Neural cell (in vitro differentiated cells): Measurements from ENCODE around the gene PPP6R1. TPM values are rescaled to one million over a fixed set of nuclear protein-coding genes. Genes with fewer than 3 reads are reported as not detected.

Source experiments
- H2AFZ ChIP-seq: fragments of 200-600, 300-800 bp; sonication (generic), shearing (Covaris generic); 2 replicates; pipeline ENCODE4 v1.6.0; 2014; ENCODE audit warnings: low read depth, mild to moderate bottlenecking, antibody characterized with exemption, low read length, moderate library complexity
- H3F3A ChIP-seq: fragments of 200-600 bp; shearing (Covaris generic); 2 replicates; pipeline ENCODE4 v1.6.1; 2016; ENCODE audit warnings: mild to moderate bottlenecking, moderate library complexity, mixed read lengths, antibody characterized with exemption, low read length; ENCODE audit not compliant: insufficient read depth, poor library complexity, severe bottlenecking
- H3K27ac ChIP-seq: fragments of 200-600, 300-800 bp; sonication (generic), shearing (Covaris generic); 2 replicates; pipeline ENCODE4 v1.5.1; 2014; ENCODE audit warnings: mild to moderate bottlenecking, low read length, moderate library complexity
- H3K27me3 ChIP-seq: fragments of 300-800, 200-600 bp; sonication (generic), shearing (Covaris generic); 2 replicates; pipeline ENCODE4 v1.6.0; 2014; ENCODE audit warnings: mild to moderate bottlenecking, low read depth, low read length, moderate library complexity; ENCODE audit not compliant: insufficient read depth
- H3K36me3 ChIP-seq: fragments of 300-800, 200-600 bp; sonication (generic), shearing (Covaris generic); 2 replicates; pipeline ENCODE4 v1.5.1; 2014; ENCODE audit warnings: mild to moderate bottlenecking, antibody characterized with exemption, low read length, moderate library complexity; ENCODE audit not compliant: insufficient read depth
- H3K4me2 ChIP-seq: fragments of 300-800, 200-600 bp; sonication (generic), shearing (Covaris generic); 2 replicates; pipeline ENCODE4 v1.6.0; 2014; ENCODE audit warnings: mild to moderate bottlenecking, low read length
- H3K4me3 ChIP-seq: fragments of 300-800, 200-600 bp; sonication (generic), shearing (Covaris generic); 2 replicates; pipeline ENCODE4 v1.5.1; 2014; ENCODE audit warnings: mild to moderate bottlenecking, low read length, moderate library complexity
- H3K79me2 ChIP-seq: fragments of 200-600 bp; shearing (Covaris generic); replicated peaks from 2 replicates; pipeline ENCODE4 v1.6.0; 2014; ENCODE audit warnings: mild to moderate bottlenecking, low read length, moderate library complexity; ENCODE audit not compliant: insufficient read depth
- H3K9ac ChIP-seq: fragments of 300-800, 200-600 bp; sonication (generic), shearing (Covaris generic); 2 replicates; pipeline ENCODE4 v1.6.1; 2016; ENCODE audit warnings: mild to moderate bottlenecking, low read length, mixed read lengths
- H3K9me2 ChIP-seq: fragments of 200-600 bp; shearing (Covaris generic); 2 replicates; pipeline ENCODE4 v1.6.1; 2016; ENCODE audit warnings: mild to moderate bottlenecking, low read length, mixed read lengths; ENCODE audit not compliant: insufficient read depth
- H3K9me3 ChIP-seq: fragments of 200-600, 300-800 bp; sonication (generic), shearing (Covaris generic); 2 replicates; pipeline ENCODE4 v1.6.1; 2016; ENCODE audit warnings: mild to moderate bottlenecking, mixed run types, low read length, moderate library complexity, mixed read lengths
- H4K20me1 ChIP-seq: fragments of 200-600 bp; shearing (Covaris generic); 2 replicates; pipeline ENCODE4 v1.6.1; 2016; ENCODE audit warnings: mild to moderate bottlenecking, mixed run types; ENCODE audit not compliant: insufficient read depth
- CTCF ChIP-seq: fragments of 450-650 bp; IDR thresholded peaks from 2 replicates; pipeline ENCODE4 v1.5.1; 2014; ENCODE audit warnings: antibody characterized with exemption, mild to moderate bottlenecking, moderate library complexity; ENCODE audit not compliant: poor library complexity, severe bottlenecking
- EP300 ChIP-seq: fragments of 450-650 bp; conservative IDR thresholded peaks from 2 replicates; pipeline ENCODE4 v1.6.1; 2014; ENCODE audit warnings: antibody characterized with exemption, mild to moderate bottlenecking, moderate library complexity; ENCODE audit not compliant: poor library complexity, severe bottlenecking
- EZH2 ChIP-seq: fragments of 200-600, 300-800 bp; shearing (Covaris generic), sonication (generic); IDR thresholded peaks from 2 replicates; pipeline ENCODE4 v1.6.1; 2014; ENCODE audit warnings: antibody characterized with exemption, low read length, borderline replicate concordance, mild to moderate bottlenecking; ENCODE audit not compliant: insufficient read depth, poor library complexity, severe bottlenecking
- MXI1 ChIP-seq: fragments of 450-650 bp; conservative IDR thresholded peaks from 2 replicates; pipeline ENCODE4 v1.6.1; 2014; ENCODE audit warnings: antibody characterized with exemption, mild to moderate bottlenecking; ENCODE audit not compliant: poor library complexity, severe bottlenecking
- POLR2AphosphoS5 ChIP-seq: IDR thresholded peaks from 2 replicates; pipeline ENCODE4 v1.6.1; 2012
- RAD21 ChIP-seq: fragments of 450-650 bp; conservative IDR thresholded peaks from 2 replicates; pipeline ENCODE4 v1.6.1; 2014; ENCODE audit warnings: antibody characterized with exemption, mild to moderate bottlenecking, moderate library complexity
- REST ChIP-seq: IDR thresholded peaks from 2 replicates; pipeline ENCODE4 v1.6.1; 2012; ENCODE audit warnings: borderline replicate concordance
- SMC3 ChIP-seq: fragments of 450-650 bp; conservative IDR thresholded peaks from 2 replicates; pipeline ENCODE4 v1.6.1; 2014; ENCODE audit warnings: antibody characterized with exemption, mild to moderate bottlenecking, moderate library complexity; ENCODE audit not compliant: poor library complexity
- TAF1 ChIP-seq: IDR thresholded peaks from 2 replicates; pipeline ENCODE4 v1.6.1; 2012; ENCODE audit warnings: low read depth
- polyA plus RNA-seq: library from polyadenylated mRNA; depleted of rRNA; stranded (reverse); fragments of >200 nt; gene quantifications from 2 replicates; pipeline ENCODE4 v1.2.3, GENCODE V29; 2014

PPP6R1 gene
- polyA plus RNA-seq, 1 donor from 2014 or later, result 20.0 TPM

GRCh38 chr19:55279770-55280643 lies 21.2 kb upstream of the PPP6R1 start, which contains the start of gene HSPBP1:
HSPBP1 (minus strand) TSS chr19:55280110; CDS start chr19:55279608, 502 bp downstream.
- TF ChIP-seq EP300, result peak; percentile 72
- TF ChIP-seq RAD21, result peak; percentile 27
- no peak for TF ChIP-seq TAF1
- TF ChIP-seq SMC3, result peak; percentile 55
- peak; percentile 19 for TF ChIP-seq CTCF
- peak; percentile 99 for TF ChIP-seq MXI1
- peak; percentile 51 for TF ChIP-seq REST
- no peak for TF ChIP-seq EZH2
- TF ChIP-seq POLR2AphosphoS5, result peak; percentile 91
- Histone ChIP-seq H4K20me1 (no peaks in the 10 kb centered on the region), H3K9me3 (no peaks in the 10 kb centered on the region), H3K9me2 (no peaks in the 10 kb centered on the region), H2AFZ (peak within 1 kb of the TSS; percentile 69), H3K27me3 (no peaks in the 10 kb centered on the region), H3K27ac (peak within 1 kb of the TSS; percentile 91), H3F3A (no peaks in the 10 kb centered on the region), H3K36me3 (no peaks in the 10 kb centered on the region), H3K4me3 (peak within 1 kb of the TSS; percentile 90), H3K4me2 (peak within 1 kb of the TSS; percentile 90), H3K9ac (peak within 1 kb of the TSS; percentile 85), H3K79me2 (peaks cover 27% of the 10 kb centered on the region)

GRCh38 chr19:55279340-55279739 lies 20.5 kb upstream of the PPP6R1 start:
- Histone ChIP-seq H3F3A (no peaks in the 10 kb centered on the region), H3K36me3 (no peaks in the 10 kb centered on the region), H3K9me3 (no peaks in the 10 kb centered on the region), H3K79me2 (peaks cover 21% of the 10 kb centered on the region), H3K9me2 (no peaks in the 10 kb centered on the region), H2AFZ (peak overlapping the region; percentile 69), H3K9ac (peak overlapping the region; percentile 85), H3K27me3 (no peaks in the 10 kb centered on the region), H3K27ac (peak overlapping the region; percentile 91), H3K4me3 (peak overlapping the region; percentile 90), H4K20me1 (no peaks in the 10 kb centered on the region), H3K4me2 (peak overlapping the region; percentile 90)
- no peak for TF ChIP-seq TAF1
- no peak for TF ChIP-seq POLR2AphosphoS5
